Measurements from ENCODE around the gene LHFPL3.

GRCh38 chr7:104890216-104890615 lies 561.8 kb downstream of the LHFPL3 start:
- TF ChIP-seq, protein P1, sequence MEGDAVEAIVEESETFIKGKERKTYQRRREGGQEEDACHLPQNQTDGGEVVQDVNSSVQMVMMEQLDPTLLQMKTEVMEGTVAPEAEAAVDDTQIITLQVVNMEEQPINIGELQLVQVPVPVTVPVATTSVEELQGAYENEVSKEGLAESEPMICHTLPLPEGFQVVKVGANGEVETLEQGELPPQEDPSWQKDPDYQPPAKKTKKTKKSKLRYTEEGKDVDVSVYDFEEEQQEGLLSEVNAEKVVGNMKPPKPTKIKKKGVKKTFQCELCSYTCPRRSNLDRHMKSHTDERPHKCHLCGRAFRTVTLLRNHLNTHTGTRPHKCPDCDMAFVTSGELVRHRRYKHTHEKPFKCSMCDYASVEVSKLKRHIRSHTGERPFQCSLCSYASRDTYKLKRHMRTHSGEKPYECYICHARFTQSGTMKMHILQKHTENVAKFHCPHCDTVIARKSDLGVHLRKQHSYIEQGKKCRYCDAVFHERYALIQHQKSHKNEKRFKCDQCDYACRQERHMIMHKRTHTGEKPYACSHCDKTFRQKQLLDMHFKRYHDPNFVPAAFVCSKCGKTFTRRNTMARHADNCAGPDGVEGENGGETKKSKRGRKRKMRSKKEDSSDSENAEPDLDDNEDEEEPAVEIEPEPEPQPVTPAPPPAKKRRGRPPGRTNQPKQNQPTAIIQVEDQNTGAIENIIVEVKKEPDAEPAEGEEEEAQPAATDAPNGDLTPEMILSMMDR (conservative IDR thresholded peaks at IDR 0.05) = no peak
- TF ChIP-seq EZH2 (IDR thresholded peaks at IDR 0.05; ENCODE audit: low read depth) = no peak
